HUDEP-2 (cell line): ENCODE results near the gene PLPP2.

Experiments
- DNase-seq, 76 experiments: peaks; one replicate each; lab custom pipeline; 2025; ENCODE audit not compliant: unreplicated experiment in 76 of 76; lab: John Stamatoyannopoulos, UW

PLPP2 gene

DNA sequence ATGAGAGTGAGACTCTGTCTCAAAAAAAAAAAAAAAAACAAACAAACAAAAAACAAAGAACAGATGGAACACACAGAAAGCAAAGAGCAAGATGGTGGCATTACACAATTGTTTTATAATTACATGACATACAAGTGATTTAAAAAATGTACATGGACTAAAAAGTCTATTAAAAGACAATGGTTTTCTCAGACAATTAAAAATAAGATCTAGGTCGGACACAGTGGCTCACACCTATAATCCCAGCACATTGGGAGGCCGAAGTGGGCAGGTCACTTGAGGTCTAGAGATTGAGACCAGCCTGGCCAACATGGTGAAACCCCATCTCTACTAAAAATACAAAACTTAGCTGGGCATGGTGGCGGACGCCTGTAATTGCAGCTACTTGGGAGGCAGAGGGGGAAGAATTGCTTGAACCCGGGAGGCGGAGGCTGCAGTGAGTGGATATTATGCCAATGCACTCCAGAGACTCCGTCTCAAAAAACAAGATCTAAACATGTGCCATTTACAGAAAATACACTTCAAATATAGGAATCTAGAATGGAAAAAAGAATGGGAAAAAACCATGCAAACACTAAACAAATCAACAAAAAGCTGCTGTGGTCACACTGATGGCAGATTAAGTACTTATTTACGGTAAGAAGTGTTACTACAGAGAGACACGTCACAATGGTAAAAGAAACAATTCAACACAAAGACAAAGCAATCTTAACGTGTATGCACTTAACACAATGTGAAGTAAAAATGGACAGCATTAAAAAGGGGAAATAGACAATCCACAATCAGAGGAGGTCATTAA is 26.7 kb upstream of the PLPP2 start:
- DNase-seq = no peak

DNA sequence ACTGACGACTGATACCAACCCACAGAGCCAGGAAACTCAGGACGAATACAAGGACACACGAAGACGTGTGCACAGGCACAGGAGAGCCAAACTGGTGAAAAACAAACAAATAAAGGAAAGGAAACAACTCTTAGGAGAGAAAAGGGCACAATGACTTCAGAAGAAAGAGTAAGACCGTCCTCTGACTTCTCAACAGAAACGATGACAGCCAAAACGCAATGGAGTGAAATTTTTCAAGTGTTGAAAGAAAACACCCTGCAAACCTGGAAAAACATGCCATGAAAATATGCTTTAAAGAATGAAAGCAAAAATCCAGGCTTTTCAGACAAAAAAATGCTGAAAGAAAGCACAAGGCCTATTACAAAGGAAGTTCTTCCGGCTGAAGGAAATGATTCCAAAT is 24.6 kb upstream of the PLPP2 start:
- DNase-seq = no peak

DNA sequence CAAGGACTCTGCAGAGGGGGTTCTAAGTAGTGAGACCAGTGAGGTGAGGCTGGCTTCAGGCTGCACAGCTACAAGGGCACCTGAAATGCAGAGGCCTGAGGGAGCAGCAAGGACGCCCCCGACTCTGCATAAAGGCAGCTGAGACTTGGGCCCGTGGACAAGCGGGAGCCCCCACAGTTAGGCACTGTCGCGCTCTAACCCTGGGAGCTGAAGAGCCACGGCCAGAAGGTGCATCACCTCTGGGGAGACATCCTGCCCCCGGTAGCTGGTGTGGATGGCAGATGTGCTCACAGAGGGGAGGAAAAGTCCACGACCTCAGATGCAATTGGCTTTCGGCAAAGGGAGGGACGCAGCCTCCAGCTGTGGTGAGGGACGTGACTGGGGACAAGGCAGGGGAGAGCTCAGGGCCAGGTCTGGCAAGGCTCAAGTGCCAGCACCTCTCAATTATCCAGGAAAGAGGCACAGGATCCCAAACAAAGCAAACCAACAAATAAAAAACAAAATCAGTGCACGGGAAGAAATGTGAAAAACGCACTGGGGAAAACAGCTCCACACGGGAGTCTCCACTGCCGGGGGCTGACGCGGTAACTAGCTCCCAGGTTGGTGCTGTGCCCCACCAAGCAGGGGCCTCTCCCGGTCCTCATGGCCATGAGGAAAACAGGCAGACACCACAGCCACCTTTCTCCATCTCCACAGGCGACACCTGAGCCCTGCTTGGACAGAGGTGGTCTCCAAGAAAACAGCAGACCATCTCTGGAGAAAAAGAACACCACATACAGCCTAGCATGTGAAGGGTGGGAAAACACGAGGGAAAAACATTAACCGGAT is 23.0 kb upstream of the PLPP2 start:
- no peak for DNase-seq

GRCh38 chr19:313169-313987 is 22.2 kb upstream of the PLPP2 start:
- no peak for DNase-seq

- DNase-seq = no peak
Observed at GRCh38 chr19:311813-312261, 20.6 kb upstream of the PLPP2 start.

- DNase-seq = no peak
Observed at GRCh38 chr19:310781-311496, 19.7 kb upstream of the PLPP2 start.

DNA sequence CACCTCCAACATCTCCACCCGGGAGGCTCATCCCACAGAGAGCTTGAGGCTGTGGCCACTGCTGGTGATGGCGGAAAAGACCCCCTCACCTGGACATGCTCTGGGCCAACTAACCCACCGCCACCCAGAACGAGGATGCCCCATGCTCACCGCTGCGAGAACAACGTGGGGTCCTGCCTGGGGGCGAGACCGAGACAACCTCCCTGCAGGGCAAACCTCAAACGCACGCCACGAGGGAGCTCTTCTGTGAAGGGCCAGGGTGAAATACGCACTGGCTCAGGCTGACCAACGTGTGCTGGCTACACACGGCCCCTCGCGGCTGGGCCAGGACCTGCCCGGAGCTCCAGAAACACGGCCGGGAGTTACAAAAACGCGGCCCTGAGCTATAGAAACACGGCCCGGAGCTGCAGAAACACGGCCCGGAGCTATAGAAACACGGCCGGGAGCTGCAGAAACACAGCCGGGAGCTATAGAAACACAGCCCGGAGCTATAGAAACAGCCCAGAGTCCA is 19.0 kb upstream of the PLPP2 start:
- no peak for DNase-seq

DNA sequence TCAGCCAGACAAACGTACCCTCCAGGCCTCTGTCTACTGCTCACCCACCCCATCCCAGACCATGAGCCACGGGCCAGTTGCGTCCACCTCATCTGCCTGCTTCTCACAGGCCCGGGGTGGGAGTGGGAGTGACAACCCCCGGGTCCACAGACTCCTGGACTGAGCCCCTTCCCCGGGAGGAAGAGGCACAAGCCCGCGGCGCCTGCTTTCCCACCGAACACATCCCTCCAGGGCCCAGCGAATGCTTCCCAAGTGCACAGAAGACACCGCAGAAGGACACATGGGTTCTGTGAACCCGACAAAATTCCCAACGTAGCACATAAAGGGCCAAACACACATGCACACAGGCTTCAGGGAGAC is 18.0 kb upstream of the PLPP2 start:
- no peak for DNase-seq

DNA sequence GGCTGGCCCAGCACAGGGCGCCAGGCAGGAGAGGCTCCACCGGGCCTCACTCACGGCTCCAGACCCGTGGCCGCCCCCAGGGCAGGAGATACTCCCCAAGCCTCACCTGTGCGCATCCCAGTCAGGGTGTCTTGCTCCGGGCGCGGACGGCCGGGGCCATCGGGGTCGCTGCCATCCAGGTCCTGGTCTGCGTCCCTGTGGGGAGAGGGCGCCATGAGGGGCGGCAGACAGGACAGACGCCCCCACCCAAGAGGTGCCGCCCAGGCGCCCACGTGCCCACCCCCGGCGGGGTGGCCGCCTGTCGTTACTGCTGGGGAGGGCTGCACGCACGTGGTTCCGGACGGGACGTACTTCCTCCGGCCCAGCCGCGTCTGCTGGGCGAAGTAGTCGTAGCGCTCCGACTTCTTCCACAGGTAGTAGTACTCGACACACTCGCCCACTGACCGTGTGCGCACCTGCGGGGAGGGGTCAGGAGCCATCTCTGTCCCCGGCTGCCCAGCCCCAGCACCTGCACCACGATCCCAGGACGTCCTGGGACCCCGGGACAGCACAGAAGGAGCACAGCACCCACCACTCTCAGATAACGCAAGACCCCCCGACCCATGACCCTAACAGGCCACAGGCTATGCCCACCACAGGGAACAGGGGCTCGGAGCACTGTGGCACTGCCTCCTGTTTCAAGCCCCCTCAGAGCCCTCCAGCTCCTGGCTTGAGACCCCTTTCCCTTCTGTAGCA is 17.4 kb upstream of the PLPP2 start:
- DNase-seq = no peak

- no peak for DNase-seq
Observed at GRCh38 chr19:307793-308420, 16.7 kb upstream of the PLPP2 start.

DNA sequence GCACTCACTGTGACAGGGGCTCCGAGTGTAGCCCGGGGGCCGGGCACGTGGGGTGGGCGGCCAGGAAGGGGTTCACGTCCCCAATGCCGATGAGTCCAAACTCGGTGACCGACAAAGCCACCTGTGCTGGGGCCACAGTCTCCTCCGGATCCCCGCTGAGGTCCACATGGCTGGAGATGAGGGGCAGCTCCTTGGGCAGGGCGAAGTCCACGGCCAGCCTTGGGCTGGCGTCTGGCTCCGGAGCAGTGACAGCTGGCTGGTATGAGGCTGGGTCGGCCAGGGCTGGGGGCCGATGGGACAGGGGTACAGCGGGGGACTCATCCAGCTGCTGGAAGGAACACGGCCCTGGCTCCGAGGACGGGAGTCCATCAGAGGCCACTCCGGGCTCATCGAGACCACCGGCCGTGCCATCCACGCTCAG is 15.9 kb upstream of the PLPP2 start:
- no peak for DNase-seq

DNA sequence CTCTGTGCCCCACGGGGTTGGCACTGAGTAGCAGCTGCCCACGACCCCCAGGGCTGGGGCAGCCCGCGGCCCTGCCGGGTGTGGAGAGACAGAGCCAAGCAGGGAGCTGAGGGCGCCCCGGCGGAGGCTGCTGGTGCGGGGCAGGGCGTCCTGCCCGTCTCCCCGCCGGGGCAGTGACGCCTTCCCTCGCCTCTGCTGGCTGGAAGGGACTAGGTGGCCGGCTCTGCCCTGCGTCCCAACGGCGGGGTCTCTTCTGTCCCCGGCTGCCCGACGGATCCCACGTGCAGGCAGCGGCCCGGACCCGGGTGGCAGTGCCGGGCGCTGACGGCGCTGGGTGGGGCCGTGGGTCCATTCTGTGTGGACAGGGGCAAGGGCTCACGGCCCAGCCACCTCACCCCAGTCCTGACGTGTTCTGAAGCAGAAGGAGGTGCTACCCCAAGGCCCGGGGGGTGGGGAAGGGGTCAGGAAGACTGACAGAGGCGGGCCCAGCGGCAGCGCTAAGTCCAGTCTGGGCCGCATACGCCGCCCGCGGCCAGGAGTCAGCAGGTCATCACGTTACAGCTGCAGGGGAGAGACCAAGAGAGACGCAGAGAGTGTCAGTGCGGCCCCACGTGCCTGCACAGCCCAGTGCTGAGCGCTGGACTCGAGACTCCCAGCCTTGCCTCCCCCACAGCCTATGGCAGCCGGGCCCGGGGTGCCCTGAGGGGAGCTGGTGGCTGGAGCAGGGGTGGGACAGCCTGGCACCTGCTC is 15.1 kb upstream of the PLPP2 start:
- DNase-seq = no peak

DNA sequence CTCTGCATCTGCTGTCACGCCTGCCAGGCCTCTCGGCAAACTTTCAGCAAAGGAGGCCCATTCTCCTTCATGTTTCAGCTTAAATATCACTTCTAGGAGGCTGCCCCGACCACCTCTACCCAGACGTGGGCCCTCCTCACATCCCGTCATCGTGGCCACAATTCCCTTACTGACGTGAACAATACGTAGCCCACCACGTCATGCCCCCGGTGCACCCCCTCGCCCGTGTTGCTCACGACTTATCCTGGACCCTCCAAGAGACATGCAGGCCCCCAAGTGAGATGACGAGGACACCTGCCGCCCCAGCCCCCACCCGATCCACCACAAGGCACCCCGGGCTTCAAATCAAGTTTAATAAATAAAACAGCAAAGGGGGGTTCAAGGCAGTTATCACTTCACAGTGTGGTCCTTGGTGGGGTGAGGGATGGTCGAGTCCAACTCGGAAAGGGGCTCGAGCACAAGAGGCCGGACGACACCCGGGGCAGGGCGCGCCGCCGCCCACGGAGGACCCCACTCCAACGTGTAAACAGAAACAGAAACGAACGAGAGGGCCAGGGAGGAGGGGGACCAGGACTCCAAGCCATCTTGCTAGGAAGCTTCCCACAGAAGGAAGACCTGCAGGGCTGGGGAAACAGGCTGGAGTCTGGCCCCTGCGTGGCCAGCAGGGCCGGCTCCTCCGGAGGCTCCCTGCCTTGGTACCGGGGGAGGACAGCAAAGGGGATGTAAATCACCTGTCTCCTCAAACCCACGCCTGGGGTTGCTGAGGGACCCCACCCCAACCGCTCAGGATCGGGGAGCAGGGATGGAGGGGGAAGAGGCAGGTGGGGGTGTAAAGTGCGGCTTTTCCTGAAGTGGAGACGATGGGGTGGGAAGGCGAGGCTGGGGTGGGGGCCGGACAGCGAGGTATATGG is 14.3 kb upstream of the PLPP2 start:
- DNase-seq = no peak

GRCh38 chr19:296476-297225 is 5.4 kb upstream of the PLPP2 start:
- no peak for DNase-seq

DNA sequence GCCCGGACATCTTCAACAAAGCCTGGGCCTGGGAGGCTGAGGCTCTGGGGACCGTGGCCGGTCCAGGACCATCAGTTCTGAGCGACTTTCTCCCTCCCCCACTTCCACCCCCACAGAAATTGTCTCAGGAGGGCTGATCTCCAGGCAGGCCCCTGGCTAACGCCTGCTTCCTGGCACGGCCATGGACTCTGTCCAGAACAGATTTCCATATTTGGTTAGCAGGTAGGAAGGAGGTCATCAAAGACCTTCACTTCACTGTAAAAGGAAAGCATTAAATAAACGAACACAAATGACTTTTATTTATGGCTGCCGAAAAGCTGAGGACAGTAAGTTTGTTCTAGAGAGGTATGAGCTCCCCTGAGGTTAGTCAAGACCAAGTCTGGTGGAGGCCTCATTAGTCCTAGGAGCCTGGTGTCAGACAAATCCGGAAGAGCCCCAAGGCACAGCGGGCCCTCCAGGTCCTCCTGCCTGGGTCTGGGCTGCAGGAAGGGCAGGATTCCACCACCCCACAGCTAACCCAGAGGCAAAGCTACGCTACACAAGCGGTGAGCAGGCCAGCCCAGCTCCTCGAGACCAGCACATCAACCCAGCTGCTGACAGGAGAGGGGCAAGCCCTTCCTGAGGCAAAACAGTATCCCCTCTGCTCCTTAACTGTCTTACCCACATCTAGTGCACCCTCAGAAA is 4.6 kb upstream of the PLPP2 start:
- no peak for DNase-seq
